NOMO-1 treated with dmso at 0.1 percent for 144 hours (cell line): Measurements from ENCODE around the gene PRSS57.
"Not testable (repeated sequence)": the region's sequence is repeated elsewhere in the genome, so short reads cannot be mapped to it uniquely, and the experiment has no call there.

Source experiments
- DNase-seq: peaks from one replicate; lab custom pipeline; 2025; ENCODE audit not compliant: unreplicated experiment; lab: John Stamatoyannopoulos, UW

PRSS57 gene

GRCh38 chr19:695352-695949, at the start of gene PRSS57:
PRSS57 (minus strand) TSS chr19:695452; CDS start chr19:695430, 22 bp downstream.
- peak; percentile 36 for DNase-seq

- DNase-seq, result no peak
Observed at GRCh38 chr19:743168-743687, 48.0 kb upstream of the PRSS57 start.

GRCh38 chr19:742540-743075, 47.4 kb upstream of the PRSS57 start:
- no peak for DNase-seq

- no peak for DNase-seq
Observed at GRCh38 chr19:741506-742131, 46.4 kb upstream of the PRSS57 start.

GRCh38 chr19:740816-741505, 45.7 kb upstream of the PRSS57 start:
- DNase-seq, result not testable (repeated sequence)

GRCh38 chr19:739998-740715, 44.9 kb upstream of the PRSS57 start:
- DNase-seq, result no peak

DNA sequence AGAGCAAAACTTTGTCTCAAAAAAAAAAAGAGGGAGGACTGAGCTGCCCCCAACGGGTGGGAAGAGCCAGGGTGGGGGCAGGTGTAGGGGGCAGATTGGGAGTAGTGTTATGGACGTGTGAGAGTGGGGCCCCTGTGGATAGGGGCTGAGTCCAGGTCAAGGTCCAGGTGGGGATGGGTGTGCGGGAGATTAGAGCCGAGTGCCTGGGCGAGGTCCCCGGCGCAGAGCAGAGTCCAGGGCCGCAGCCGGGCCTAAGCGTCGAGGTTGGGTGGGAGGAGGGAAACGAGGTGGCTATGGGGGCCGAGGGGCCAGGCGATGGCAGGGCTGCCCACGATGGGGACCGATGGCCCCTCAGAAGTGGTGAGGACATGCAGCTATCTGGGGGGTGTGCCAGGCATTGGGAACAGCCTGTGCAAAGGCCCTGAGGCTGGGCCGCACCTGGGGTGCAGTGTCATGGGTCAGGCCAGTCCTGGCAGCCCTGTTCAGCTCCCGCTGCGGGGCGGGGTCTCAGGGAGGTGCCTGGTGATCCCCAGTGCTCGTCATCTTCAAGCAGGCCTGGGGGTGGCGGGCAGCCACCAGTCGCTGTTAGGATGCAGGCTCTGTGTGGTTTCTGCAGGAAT, 43.4 kb upstream of the PRSS57 start:
- DNase-seq, result no peak

DNA sequence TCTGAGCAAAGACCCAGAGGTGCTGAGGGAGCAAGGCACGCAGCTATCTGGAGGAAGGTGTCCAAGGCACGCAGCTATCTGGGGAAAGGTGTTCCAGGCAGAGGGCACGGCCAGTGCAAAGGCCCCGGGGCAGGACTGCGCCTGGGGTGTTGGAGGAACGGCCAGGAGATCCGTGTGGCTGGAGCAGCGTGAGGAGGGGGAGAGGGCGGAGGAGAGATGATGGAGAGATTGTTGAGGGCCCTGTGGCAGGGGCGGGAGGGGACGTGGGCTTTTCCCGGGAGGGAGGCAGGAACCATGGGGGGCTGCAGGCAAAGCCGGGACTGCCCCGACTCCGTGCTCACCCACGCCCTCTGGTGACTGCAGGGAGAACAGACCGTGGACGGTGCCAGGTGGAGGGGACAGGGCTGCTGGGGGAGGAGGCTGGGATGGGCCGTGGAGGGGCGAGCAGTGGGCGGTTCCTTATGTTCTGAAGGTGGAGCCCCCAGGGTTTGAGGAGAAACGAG, 42.4 kb upstream of the PRSS57 start:
- DNase-seq, result peak; percentile 20

DNA sequence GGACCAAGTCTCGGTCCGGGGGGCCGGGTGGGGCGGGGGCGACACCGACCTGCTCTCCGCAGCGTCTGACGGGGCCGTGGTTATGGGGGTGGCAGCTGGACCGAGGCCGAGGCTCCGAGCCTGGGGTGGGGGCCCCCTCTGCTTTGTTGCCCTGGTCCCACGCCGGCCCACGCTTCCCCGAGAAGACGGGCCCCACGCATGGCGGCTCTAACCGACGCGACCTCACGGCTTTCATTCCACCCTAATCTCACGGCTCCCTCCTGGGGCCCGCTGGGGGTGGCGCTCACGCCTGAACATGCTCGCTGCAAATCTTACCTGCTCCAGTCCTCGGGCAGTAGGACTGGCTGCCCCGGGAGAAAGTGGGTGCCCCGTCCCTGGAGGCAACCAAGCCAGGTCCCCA, 40.9 kb upstream of the PRSS57 start:
- DNase-seq, result no peak

- no peak for DNase-seq
Observed at GRCh38 chr19:734716-735115, 39.5 kb upstream of the PRSS57 start.

GRCh38 chr19:732148-733069, 37.2 kb upstream of the PRSS57 start:
- DNase-seq, result no peak

DNA sequence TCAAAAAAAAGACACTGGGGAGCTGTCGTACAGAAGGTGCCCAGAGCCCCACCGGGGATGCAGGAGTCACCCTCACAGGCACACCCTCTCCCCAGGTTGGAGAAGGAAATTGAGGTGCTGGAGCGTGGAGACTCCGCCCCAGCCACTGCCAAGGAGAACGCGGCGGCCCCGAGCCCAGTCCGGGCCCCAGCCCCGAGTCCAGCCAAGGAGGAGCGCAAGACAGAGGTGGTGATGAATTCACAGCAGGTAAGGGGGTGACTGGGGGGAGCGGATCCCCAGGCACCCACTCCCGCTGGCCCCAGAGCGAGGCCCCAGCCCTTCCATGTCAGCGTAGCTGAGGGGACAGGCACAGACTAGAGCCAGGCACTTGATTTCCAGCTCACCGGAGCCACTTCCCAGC, 35.7 kb upstream of the PRSS57 start:
- DNase-seq, result no peak

DNA sequence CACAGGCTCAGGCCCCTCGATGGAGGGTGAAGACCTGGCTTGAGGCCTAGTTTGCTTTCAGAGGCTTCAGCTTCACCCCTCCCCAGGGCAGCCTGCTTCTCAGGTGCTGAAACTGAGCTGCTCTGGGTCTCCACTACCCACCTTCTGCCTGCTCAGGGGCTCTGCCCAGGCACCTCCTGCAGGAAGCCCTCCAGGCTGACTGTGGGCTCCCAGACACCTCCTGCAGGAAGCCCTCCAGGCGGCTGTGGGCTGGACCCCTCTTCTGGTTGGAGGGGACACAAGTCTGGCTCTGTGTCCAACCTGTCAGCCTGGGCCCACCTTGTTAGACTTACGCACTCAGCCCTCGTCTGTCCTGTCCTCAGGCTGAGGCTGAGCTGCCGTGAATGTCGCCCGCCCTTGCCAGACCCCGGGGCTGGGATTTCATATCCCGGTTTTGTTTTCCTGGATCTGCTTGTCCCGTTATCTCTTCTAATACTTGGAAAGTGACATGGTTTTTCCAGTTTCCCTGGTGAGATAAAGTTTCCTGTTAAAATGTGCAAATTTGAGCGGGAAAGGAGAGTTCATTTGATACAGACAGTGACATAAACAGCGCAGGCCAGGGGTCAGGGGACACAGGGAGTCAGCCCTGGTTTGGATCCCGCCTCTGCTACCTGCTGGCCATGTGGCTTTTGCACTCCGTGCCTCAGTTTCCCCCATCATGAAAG, 34.9 kb upstream of the PRSS57 start:
- no peak for DNase-seq

GRCh38 chr19:729564-729963, 34.3 kb upstream of the PRSS57 start:
- not testable (repeated sequence) for DNase-seq

DNA sequence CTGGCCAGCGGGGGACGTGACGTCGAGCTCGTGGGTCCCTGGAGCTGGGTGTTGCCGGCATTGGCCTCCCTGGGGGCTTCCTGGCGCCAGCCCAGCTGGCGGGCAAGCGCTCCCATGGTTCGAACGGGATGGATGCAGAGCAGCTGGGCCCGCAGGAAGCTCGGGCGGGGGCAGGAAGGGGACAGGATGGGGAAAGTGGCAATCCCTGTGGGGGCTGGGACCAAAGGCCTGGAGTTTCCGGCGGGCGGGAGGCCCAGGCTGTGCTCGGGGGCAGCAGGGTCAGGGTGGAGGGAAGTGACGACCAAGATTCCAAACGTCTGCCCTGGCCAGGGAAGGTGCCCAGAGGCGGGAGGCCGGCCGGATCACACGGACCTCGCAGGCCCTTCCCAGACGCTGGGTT, 32.8 kb upstream of the PRSS57 start:
- DNase-seq, result no peak

DNA sequence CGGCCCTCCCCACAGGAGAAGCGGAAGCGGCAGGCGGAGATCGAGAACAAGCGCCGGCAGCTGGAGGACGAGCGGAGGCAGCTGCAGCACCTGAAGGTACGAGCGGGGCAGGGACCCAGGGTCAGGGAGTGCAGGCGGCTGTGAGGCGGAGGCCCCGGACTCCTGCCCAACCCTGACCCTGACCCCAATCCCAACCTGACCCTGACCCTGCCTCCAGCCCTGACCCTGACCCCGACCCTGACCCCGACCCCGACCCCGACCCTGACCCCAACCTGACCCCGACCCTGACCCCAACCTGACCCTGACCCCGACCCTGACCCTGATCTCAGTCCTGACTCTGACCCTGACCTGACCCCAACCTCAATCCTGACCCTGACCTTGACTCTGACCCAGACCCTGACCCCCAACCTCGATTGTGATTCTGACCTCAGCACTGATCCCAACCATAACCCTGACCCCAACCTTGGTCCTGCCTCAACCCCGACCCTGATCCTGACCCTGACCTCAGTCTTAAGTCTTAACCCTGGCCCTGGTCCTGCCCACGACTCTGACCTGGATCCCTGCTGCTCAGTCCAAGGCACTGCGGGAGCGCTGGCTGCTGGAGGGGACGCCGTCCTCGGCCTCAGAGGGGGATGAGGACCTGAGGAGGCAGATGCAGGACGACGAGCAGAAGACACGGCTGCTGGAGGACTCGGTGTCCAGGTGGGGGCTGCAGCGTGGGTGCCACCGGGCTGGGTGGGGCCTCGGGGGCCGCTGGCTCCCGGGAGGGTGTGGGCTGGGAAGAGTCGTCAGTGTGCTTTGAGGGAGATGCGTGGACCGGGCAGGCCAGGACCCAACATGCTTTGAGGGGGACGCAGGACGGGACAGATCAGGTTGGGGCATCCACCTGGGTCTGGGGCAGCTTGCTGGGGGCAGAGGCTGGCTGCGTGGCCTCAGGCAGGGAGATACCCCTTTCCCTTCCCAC, 32.0 kb upstream of the PRSS57 start:
- no peak for DNase-seq

DNA sequence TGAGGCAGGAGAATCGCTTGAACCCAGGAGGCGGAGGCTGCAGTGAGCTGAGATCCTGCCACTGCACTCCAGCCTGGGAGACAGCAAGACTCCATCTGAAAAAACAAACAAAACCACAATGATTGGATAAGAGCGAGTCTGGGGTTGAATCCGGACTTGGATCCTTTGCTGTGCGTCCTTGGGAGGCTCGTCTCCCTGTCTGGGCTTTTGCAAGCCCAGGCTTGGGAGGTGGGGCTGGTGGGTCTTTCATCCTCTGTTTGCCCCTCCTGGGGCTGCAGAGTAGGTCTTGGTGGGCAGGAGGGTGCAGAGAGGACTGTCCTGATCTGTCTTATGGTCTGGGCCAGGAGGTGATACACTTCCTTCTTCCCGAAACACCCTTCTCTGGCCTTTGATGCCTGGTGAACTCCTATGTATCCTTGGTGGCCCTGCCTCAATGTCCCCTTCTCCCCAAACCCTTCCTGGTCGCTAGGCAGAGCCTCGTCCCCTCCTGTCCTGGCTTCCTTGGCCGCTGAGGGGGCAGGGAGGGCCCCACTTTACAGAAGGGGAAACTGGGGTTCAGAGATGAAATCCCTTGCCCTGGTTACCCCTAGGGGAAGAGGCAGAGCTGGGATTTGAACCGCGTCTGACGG, 30.3 kb upstream of the PRSS57 start:
- no peak for DNase-seq
